SH-SY5Y (cell line): ENCODE measurements around the gene HTR1D.

Experiments
- GATA2 ChIP-seq: IDR thresholded peaks from 2 replicates; pipeline ENCODE4 v1.6.1; 2011; ENCODE audit warnings: mild to moderate bottlenecking, low read depth, low read length
- GATA3 ChIP-seq: IDR thresholded peaks from 2 replicates; pipeline ENCODE4 v1.6.1; 2011; ENCODE audit warnings: low read depth, mild to moderate bottlenecking, low read length, moderate library complexity

GRCh38 chr1:23247276-23247675 lies 30.0 kb upstream of the HTR1D start:
- TF ChIP-seq GATA3, result no peak
- TF ChIP-seq GATA2, result no peak
